Esophagus squamous epithelium (tissue), 4 donors: Measurements from ENCODE around the gene ERC2.

Source experiments
- CTCF ChIP-seq, 6 experiments: fragments of 450-650 bp in 4 of 6; fragments of 200-600 bp in 2 of 6; sonication (generic) in 2 of 6; IDR thresholded peaks; one replicate each; pipeline ENCODE4 v1.5.1; 2016 to 2019; ENCODE audit warnings: antibody characterized with exemption in 6 of 6, mild to moderate bottlenecking in 4 of 6, moderate library complexity in 4 of 6
- POLR2A ChIP-seq, 4 donors: fragments of 450-650 bp; IDR thresholded peaks; one replicate each; pipeline ENCODE4 v1.6.1; 2017; ENCODE audit warnings: antibody characterized with exemption in 4 of 4, mild to moderate bottlenecking in 4 of 4, moderate library complexity in 3 of 4

GRCh38 chr3:56052188-56052587 is 416.1 kb downstream of the ERC2 start:
- TF ChIP-seq CTCF (IDR thresholded peaks at IDR 0.05) (no peak), POLR2A (IDR thresholded peaks at IDR 0.05) (no peak)
